ENCODE data around the gene ASB18.

The ASB18 gene

DNA sequence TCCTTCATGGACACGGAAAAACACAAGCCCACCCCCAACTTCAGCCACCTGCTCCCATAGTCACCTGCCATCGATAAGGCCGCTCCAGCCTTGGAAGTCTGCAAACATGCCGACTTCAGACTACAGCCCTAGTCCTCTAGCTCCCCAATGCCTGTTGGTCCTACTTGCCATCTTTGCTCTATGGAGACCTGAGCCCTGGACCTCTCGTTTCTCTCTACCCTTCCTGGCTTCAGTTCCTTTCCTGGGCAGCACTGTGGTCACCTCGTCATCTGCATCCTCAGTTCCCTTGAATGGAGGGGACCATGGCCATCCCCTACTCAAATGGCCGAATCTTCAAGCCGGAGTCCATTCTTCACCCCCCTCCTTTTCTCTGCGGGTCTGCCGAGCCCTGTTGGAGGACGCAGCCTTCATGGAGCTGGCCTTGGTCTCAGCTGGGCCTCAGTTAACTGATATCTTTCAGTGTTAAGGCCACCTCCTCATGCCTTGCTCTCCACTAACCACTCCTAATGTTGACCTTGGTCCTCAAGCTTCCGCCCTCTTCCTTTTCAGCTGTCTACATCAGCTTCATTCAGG lies 48.4 kb downstream of the ASB18 start:
- H3K36me3 Mint-ChIP-seq (ENCODE audit: low read depth) = no peaks in the 10 kb centered on the region
- H3K27me3 Mint-ChIP-seq (ENCODE audit: low read depth) = peaks cover 16% of the 10 kb centered on the region
- no peak overlapping the region for H3K27ac Mint-ChIP-seq
- no peak overlapping the region for H3K4me3 Mint-ChIP-seq
- no peaks in the 10 kb centered on the region for H3K4me1 Mint-ChIP-seq
- TF ChIP-seq, protein P1, sequence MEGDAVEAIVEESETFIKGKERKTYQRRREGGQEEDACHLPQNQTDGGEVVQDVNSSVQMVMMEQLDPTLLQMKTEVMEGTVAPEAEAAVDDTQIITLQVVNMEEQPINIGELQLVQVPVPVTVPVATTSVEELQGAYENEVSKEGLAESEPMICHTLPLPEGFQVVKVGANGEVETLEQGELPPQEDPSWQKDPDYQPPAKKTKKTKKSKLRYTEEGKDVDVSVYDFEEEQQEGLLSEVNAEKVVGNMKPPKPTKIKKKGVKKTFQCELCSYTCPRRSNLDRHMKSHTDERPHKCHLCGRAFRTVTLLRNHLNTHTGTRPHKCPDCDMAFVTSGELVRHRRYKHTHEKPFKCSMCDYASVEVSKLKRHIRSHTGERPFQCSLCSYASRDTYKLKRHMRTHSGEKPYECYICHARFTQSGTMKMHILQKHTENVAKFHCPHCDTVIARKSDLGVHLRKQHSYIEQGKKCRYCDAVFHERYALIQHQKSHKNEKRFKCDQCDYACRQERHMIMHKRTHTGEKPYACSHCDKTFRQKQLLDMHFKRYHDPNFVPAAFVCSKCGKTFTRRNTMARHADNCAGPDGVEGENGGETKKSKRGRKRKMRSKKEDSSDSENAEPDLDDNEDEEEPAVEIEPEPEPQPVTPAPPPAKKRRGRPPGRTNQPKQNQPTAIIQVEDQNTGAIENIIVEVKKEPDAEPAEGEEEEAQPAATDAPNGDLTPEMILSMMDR (IDR thresholded peaks at IDR 0.05; ENCODE audit: unreplicated experiment in 3 of 3) = no peak
- H3K9me3 Mint-ChIP-seq = no peaks in the 10 kb centered on the region

DNA sequence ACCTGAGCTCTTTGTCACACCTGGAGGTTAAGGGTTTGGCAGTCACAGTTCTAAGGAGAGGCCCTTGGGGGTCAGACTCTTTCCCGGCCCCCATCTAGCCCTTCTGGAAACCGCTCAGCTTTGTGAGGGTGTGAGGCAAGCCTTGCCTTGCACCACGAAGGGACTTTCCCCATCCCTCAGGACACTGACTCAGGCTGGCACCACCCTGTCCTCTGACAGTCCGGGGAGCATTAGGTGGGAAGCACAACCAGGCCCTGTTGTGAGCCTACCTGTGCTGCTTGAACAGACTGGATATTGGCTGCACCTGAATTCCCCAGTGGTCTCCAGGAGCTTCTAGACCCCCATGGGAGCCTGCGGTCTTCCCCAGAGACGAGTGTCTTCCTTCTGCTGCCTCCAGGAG lies 49.0 kb downstream of the ASB18 start:
- no peak overlapping the region for H3K27ac Mint-ChIP-seq
- TF ChIP-seq, protein P1 (IDR thresholded peaks at IDR 0.05; ENCODE audit: unreplicated experiment in 3 of 3) = no peak
- H3K27me3 Mint-ChIP-seq (ENCODE audit: low read depth) = peaks cover 14% of the 10 kb centered on the region
- no peaks in the 10 kb centered on the region for H3K36me3 Mint-ChIP-seq (ENCODE audit: low read depth)
- no peaks in the 10 kb centered on the region for H3K9me3 Mint-ChIP-seq
- no peaks in the 10 kb centered on the region for H3K4me1 Mint-ChIP-seq
- no peak overlapping the region for H3K4me3 Mint-ChIP-seq

DNA sequence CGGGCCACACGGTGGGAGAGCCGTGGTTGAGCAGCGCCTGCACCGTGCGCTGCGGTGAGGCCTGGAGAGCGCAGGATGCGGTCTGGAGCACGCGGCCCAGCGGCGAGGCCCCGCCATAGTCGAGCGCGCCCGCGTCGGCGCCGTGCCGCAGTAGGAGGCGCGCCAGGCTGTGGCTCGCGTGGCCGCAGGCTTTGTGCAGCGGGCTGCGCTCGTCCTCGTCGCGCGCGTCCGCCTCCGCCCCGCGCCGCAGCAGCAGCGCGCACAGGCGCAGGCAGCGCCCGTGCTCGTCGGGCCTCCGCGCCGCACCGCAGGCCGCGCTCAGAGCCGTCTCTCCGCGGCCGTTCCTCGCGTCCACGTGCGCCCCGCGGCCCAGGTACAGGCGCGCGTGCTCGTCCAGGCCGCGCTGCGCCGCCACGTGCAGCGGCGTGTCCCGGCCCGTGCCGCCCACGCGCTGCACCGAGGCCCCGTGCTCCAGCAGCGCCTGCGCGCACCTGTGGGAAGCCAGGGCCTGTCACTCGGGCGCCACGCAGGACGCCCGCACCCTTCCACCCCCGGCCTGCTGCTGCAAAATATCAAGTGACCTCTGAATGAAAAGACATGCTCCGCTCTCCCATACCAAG lies 49.7 kb downstream of the ASB18 start:
- Mint-ChIP-seq H3K9me3 (no peaks in the 10 kb centered on the region), H3K27me3 (ENCODE audit: low read depth) (peaks cover 18% of the 10 kb centered on the region), H3K4me1 (no peaks in the 10 kb centered on the region), H3K27ac (no peak overlapping the region), H3K4me3 (no peak overlapping the region), H3K36me3 (ENCODE audit: low read depth) (no peaks in the 10 kb centered on the region)
- TF ChIP-seq, protein P1 (IDR thresholded peaks at IDR 0.05; ENCODE audit: unreplicated experiment in 3 of 3) = no peak

DNA sequence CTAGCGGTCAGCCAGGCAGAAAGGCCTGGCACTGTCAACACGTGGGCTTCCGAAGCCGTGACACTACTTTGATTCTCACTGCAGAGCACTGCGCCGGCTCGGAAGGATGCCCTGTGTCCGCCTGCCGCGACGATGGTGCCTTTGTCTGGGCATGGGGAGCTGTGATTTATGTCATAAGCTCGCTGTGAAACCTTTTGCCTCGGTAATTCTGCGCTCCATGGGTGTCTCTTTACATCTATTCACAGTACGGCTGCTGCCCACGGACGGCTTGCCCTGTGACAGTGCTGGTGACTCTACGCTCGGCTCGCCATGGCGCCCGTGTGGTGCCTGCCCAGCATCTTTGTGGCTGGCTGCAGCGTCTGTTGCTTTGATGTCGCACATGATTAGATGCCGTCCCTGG lies 52.9 kb downstream of the ASB18 start:
- no peak overlapping the region for H3K4me3 Mint-ChIP-seq
- H3K27me3 Mint-ChIP-seq (ENCODE audit: low read depth) = peaks cover 25% of the 10 kb centered on the region
- no peaks in the 10 kb centered on the region for H3K4me1 Mint-ChIP-seq
- TF ChIP-seq, protein P1 (IDR thresholded peaks at IDR 0.05; ENCODE audit: unreplicated experiment in 3 of 3) = no peak
- H3K9me3 Mint-ChIP-seq = peaks cover 6% of the 10 kb centered on the region
- no peaks in the 10 kb centered on the region for H3K36me3 Mint-ChIP-seq (ENCODE audit: low read depth)
- no peak overlapping the region for H3K27ac Mint-ChIP-seq

DNA sequence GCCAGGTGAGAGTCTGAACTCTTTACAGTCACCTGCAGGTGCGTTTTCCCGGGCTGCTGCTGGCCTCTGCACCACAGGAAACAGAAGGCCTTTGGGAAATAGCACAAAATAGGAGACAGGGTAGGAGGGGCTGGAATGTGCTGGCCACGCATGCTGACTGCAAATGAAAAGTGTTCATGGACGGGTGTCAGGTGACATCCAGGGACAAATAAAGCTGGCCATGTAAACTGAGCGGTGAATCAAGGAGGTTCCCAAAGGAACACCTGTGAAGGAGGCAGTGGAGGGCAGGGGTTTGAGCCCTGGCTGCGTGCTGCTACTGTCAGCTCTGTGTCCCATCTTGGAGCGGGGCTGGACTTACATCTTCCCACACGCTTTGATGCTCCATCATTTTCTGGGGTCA lies 53.7 kb downstream of the ASB18 start:
- H3K4me3 Mint-ChIP-seq = no peak overlapping the region
- H3K27me3 Mint-ChIP-seq (ENCODE audit: low read depth) = peaks cover 20% of the 10 kb centered on the region
- no peak overlapping the region for H3K27ac Mint-ChIP-seq
- TF ChIP-seq, protein P1 (IDR thresholded peaks at IDR 0.05; ENCODE audit: unreplicated experiment in 3 of 3) = no peak
- H3K36me3 Mint-ChIP-seq (ENCODE audit: low read depth) = no peaks in the 10 kb centered on the region
- peaks cover 9% of the 10 kb centered on the region for H3K9me3 Mint-ChIP-seq
- no peaks in the 10 kb centered on the region for H3K4me1 Mint-ChIP-seq

DNA sequence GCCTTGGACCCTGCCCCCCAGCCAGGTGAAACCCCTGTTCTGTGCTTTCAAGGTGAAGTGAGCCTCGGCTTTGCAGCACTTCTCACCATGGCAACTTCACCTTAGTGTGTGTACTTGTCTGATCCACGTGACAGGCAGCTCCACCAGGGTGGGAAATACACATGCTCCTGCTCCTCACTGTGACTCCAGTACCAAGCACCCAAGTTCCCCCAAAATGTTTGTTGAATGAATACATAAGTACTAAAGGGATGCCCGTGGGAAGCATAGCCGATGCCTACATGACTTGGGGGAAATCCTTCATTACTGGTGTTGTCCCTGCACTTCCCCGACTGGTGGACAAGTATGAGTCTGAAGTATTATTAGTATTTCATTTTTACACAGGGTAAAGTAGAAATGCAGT lies 54.2 kb downstream of the ASB18 start:
- no peak overlapping the region for H3K27ac Mint-ChIP-seq
- peaks cover 19% of the 10 kb centered on the region for H3K27me3 Mint-ChIP-seq (ENCODE audit: low read depth)
- H3K9me3 Mint-ChIP-seq = peaks cover 9% of the 10 kb centered on the region
- TF ChIP-seq, protein P1 (IDR thresholded peaks at IDR 0.05; ENCODE audit: unreplicated experiment in 3 of 3) = no peak
- no peak overlapping the region for H3K4me3 Mint-ChIP-seq
- no peaks in the 10 kb centered on the region for H3K36me3 Mint-ChIP-seq (ENCODE audit: low read depth)
- no peaks in the 10 kb centered on the region for H3K4me1 Mint-ChIP-seq

All from nephron (organoid).